DOHH2 (cell line): ENCODE measurements around the gene DMTF1.

ENCODE experiments used
- H3F3A ChIP-seq: fragments of 200-600 bp; sonication (generic), shearing (Covaris generic); 2 replicates; pipeline ENCODE4 v1.6.0; 2016; ENCODE audit warnings: antibody characterized with exemption, mild to moderate bottlenecking; ENCODE audit not compliant: control insufficient read depth, insufficient read depth
- H3K27ac ChIP-seq: fragments of 200-600 bp; sonication (generic); 2 replicates; pipeline ENCODE4 v1.5.1; 2014; ENCODE audit warnings: low read depth, mild to moderate bottlenecking, low read length, moderate library complexity
- H3K27me3 ChIP-seq: fragments of 200-600 bp; sonication (generic); 2 replicates; pipeline ENCODE4 v1.6.1; 2014; ENCODE audit warnings: mild to moderate bottlenecking, low read length, mixed read lengths; ENCODE audit not compliant: control insufficient read depth
- H3K36me3 ChIP-seq: fragments of 200-600 bp; sonication (generic); 2 replicates; pipeline ENCODE4 v1.6.1; 2014; ENCODE audit warnings: mild to moderate bottlenecking, low read length, moderate library complexity, mixed read lengths; ENCODE audit not compliant: control insufficient read depth
- H3K4me1 ChIP-seq: fragments of 200-600 bp; sonication (generic); 2 replicates; pipeline ENCODE4 v1.6.1; 2014; ENCODE audit warnings: mild to moderate bottlenecking, low read length, mixed read lengths; ENCODE audit not compliant: control insufficient read depth
- H3K4me2 ChIP-seq: fragments of 200-600 bp; sonication (generic); 2 replicates; pipeline ENCODE4 v1.6.0; 2014; ENCODE audit warnings: mild to moderate bottlenecking, low read length, moderate library complexity
- H3K4me3 ChIP-seq: fragments of 200-600 bp; sonication (generic); 2 replicates; pipeline ENCODE4 v1.5.1; 2014; ENCODE audit warnings: mild to moderate bottlenecking, low read length, mixed read lengths
- H3K79me2 ChIP-seq: fragments of 200-600 bp; sonication (generic); 2 replicates; pipeline ENCODE4 v1.6.1; 2014; ENCODE audit warnings: mild to moderate bottlenecking, low read length, mixed read lengths; ENCODE audit not compliant: control insufficient read depth
- H3K9me2 ChIP-seq: fragments of 200-600 bp; sonication (generic); replicated peaks from 2 replicates; pipeline ENCODE4 v1.6.1; 2014; ENCODE audit warnings: mild to moderate bottlenecking, low read length, mixed read lengths; ENCODE audit not compliant: control insufficient read depth
- H3K9me3 ChIP-seq: fragments of 200-600 bp; sonication (generic); 2 replicates; pipeline ENCODE4 v1.6.1; 2014; ENCODE audit warnings: antibody characterized with exemption, low read length, mixed read lengths; ENCODE audit not compliant: control insufficient read depth, insufficient read depth
- H4K20me1 ChIP-seq: fragments of 200-600 bp; sonication (generic); 2 replicates; pipeline ENCODE4 v1.6.0; 2014; ENCODE audit warnings: low read depth, mild to moderate bottlenecking, antibody characterized with exemption, low read length, moderate library complexity; ENCODE audit not compliant: control insufficient read depth, insufficient read depth
- CTCF ChIP-seq: fragments of 200-600 bp; sonication (generic); IDR thresholded peaks from one replicate; pipeline ENCODE4 v1.5.1; 2014; ENCODE audit warnings: antibody characterized with exemption, mild to moderate bottlenecking, low read depth, low read length; ENCODE audit not compliant: poor library complexity, severe bottlenecking
- EZH2phosphoT487 ChIP-seq: fragments of 200-600 bp; sonication (generic); IDR thresholded peaks from 2 replicates; pipeline ENCODE4 v1.6.1; 2017; ENCODE audit warnings: borderline replicate concordance, mild to moderate bottlenecking, antibody characterized with exemption, low read length, moderate library complexity, mixed read lengths

The DMTF1 gene

GRCh38 chr7:87151729-87152111 is 533 bp upstream of the DMTF1 start:
- Histone ChIP-seq H3K36me3 (peaks cover 42% of the 10 kb centered on the region), H3K27ac (peak overlapping the region; percentile 84), H3K79me2 (peaks cover 57% of the 10 kb centered on the region), H3K4me2 (peak overlapping the region; percentile 63), H4K20me1 (peaks cover 26% of the 10 kb centered on the region), H3K4me3 (peak overlapping the region; percentile 84), H3K9me3 (peaks cover 12% of the 10 kb centered on the region; the same call in 1 of the 2 replicates), H3K9me2 (no peaks in the 10 kb centered on the region), H3F3A (peaks cover 29% of the 10 kb centered on the region; the same call in 1 of the 2 replicates), H3K4me1 (peaks cover 50% of the 10 kb centered on the region), H3K27me3 (no peaks in the 10 kb centered on the region)
- TF ChIP-seq CTCF (no peak), EZH2phosphoT487 (no peak)

- Histone ChIP-seq H3K36me3 (peaks cover 55% of the 10 kb centered on the region), H3K79me2 (peaks cover 70% of the 10 kb centered on the region), H3K9me3 (no peaks in the 10 kb centered on the region), H3K4me3 (peak overlapping the region; percentile 84), H3F3A (peaks cover 26% of the 10 kb centered on the region; the same call in 1 of the 2 replicates), H3K27ac (peak overlapping the region; percentile 84), H3K4me2 (peak overlapping the region; percentile 63), H3K27me3 (no peaks in the 10 kb centered on the region), H4K20me1 (peaks cover 39% of the 10 kb centered on the region), H3K4me1 (peaks cover 58% of the 10 kb centered on the region), H3K9me2 (no peaks in the 10 kb centered on the region)
- no peak for TF ChIP-seq CTCF
- peak; percentile 50; the same call in 1 of the 2 replicates for TF ChIP-seq EZH2phosphoT487
These were observed 816 bp downstream of the DMTF1 start for GRCh38 chr7:87152897-87153641.

- Histone ChIP-seq H3K27ac (peak overlapping the region; percentile 84), H3K4me1 (peaks cover 64% of the 10 kb centered on the region), H3K79me2 (peaks cover 81% of the 10 kb centered on the region), H3K4me2 (peak overlapping the region; percentile 63), H4K20me1 (peaks cover 47% of the 10 kb centered on the region), H3K9me2 (no peaks in the 10 kb centered on the region), H3K4me3 (peak overlapping the region; percentile 84), H3K36me3 (peaks cover 66% of the 10 kb centered on the region), H3F3A (peaks cover 33% of the 10 kb centered on the region), H3K27me3 (no peaks in the 10 kb centered on the region), H3K9me3 (no peaks in the 10 kb centered on the region)
- 0 out of 2 replicates have a peak, but pooled peaks have one; percentile 28 for TF ChIP-seq EZH2phosphoT487
- TF ChIP-seq CTCF, result no peak
These were observed 1.9 kb downstream of the DMTF1 start for GRCh38 chr7:87154166-87154565.
